Keratinocyte (primary cell): ENCODE measurements around the gene LRRTM3. TPM values are rescaled to one million over a fixed set of nuclear protein-coding genes. Genes with fewer than 3 reads are reported as not detected.
A peak's percentile ranks its signal among the peaks of the same experiment; 100 is the strongest.

ENCODE experiments used
- DNase-seq: peaks from one replicate; pipeline ENCODE4 v3.0.0-alpha.2; 2011; ENCODE audit warnings: low read depth, missing footprints, low spot score
- FAIRE-seq: peaks from 2 replicates; lab custom pipeline; 2011; peaks lifted over from hg19 to GRCh38; lab: Jason Lieb, UNC
- H2AFZ ChIP-seq: 2 replicates; pipeline ENCODE4 v1.6.0; 2012; ENCODE audit warnings: low read length, control low read depth, inconsistent platforms; ENCODE audit not compliant: control insufficient read depth
- H3K27ac ChIP-seq: 2 replicates; pipeline ENCODE4 v1.5.1; 2011; ENCODE audit warnings: low read length; ENCODE audit not compliant: control insufficient read depth, insufficient read depth
- H3K27me3 ChIP-seq: 3 replicates; pipeline ENCODE4 v1.6.0; 2011; ENCODE audit warnings: low read length; ENCODE audit not compliant: control insufficient read depth, insufficient read depth; ENCODE audit errors: extremely low read depth
- H3K36me3 ChIP-seq, 2 experiments: 2 replicates in 1 of 2; 3 replicates in 1 of 2; pipeline ENCODE4 v1.5.1; 2011; ENCODE audit warnings: low read length in 2 of 2, mild to moderate bottlenecking in 1 of 2; ENCODE audit not compliant: control insufficient read depth in 2 of 2, insufficient read depth in 2 of 2; ENCODE audit errors: extremely low read depth in 1 of 2
- H3K4me1 ChIP-seq: 3 replicates; pipeline ENCODE4 v1.5.1; 2011; ENCODE audit warnings: low read length; ENCODE audit not compliant: control insufficient read depth, insufficient read depth; ENCODE audit errors: extremely low read depth
- H3K4me2 ChIP-seq: 3 replicates; pipeline ENCODE4 v1.6.0; 2011; ENCODE audit warnings: low read depth, low read length; ENCODE audit not compliant: control insufficient read depth, insufficient read depth; ENCODE audit errors: extremely low read depth
- H3K4me3 ChIP-seq, 3 experiments: fragments of 200-600 bp in 1 of 3; sonication (generic) in 1 of 3; 2 replicates in 2 of 3; 3 replicates in 1 of 3; pipeline ENCODE4 v1.5.1; 2011 to 2016; ENCODE audit warnings: low read length in 3 of 3, mild to moderate bottlenecking in 3 of 3, control low read depth in 2 of 3, inconsistent platforms in 1 of 3, low read depth in 1 of 3, mixed read lengths in 1 of 3, mixed run types in 1 of 3, moderate library complexity in 1 of 3; ENCODE audit not compliant: control insufficient read depth in 2 of 3, insufficient read depth in 2 of 3; ENCODE audit errors: extremely low read depth in 1 of 3
- H3K79me2 ChIP-seq: 2 replicates; pipeline ENCODE4 v1.6.0; 2012; ENCODE audit warnings: low read length; ENCODE audit not compliant: control insufficient read depth, insufficient read depth
- H3K9ac ChIP-seq: 3 replicates; pipeline ENCODE4 v1.6.0; 2011; ENCODE audit warnings: low read length; ENCODE audit not compliant: control insufficient read depth, insufficient read depth; ENCODE audit errors: extremely low read depth
- H3K9me1 ChIP-seq: 3 replicates; pipeline ENCODE4 v1.6.0; 2011; ENCODE audit warnings: low read length; ENCODE audit not compliant: control insufficient read depth, insufficient read depth; ENCODE audit errors: extremely low read depth
- H3K9me3 ChIP-seq: 2 replicates; pipeline ENCODE4 v1.5.1; 2012; ENCODE audit warnings: low read depth, low read length; ENCODE audit not compliant: control insufficient read depth
- H4K20me1 ChIP-seq: 3 replicates; pipeline ENCODE4 v1.6.0; 2011; ENCODE audit warnings: low read length; ENCODE audit not compliant: control insufficient read depth, insufficient read depth; ENCODE audit errors: extremely low read depth
- CTCF ChIP-seq, 3 experiments: IDR thresholded peaks in 1 of 3; conservative IDR thresholded peaks in 1 of 3; optimal IDR thresholded peaks in 1 of 3; 2 replicates in 2 of 3; 3 replicates in 1 of 3; pipeline versions ENCODE3 to v1.5.1; 2011; ENCODE audit warnings: low read length in 3 of 3, mild to moderate bottlenecking in 3 of 3, moderate library complexity in 2 of 3, control low read depth in 1 of 3, inconsistent platforms in 1 of 3; ENCODE audit not compliant: insufficient read depth in 2 of 3; ENCODE audit errors: extremely low read depth in 1 of 3
- EZH2 ChIP-seq: IDR thresholded peaks from one replicate; pipeline ENCODE4 v1.6.1; 2012; ENCODE audit warnings: inconsistent platforms, mild to moderate bottlenecking, low read length, moderate library complexity
- dilution Hi-C: fragments of 300-500 bp; cut with MboI; formaldehyde crosslinking; loops from one replicate; pipeline ENCODE4 v1.7.0; 2020; ENCODE audit warnings: low sequenced_read_pairs; ENCODE audit not compliant: extremely low pct_ligation_motif_present
- polyA minus RNA-seq, 3 experiments: library from RNA; depleted of rRNA, polyadenylated mRNA; stranded (reverse); fragments of >200 nt; gene quantifications; 1 replicate in 1 of 3; 2 replicates in 1 of 3; 3 replicates in 1 of 3; pipeline ENCODE4 v1.2.3, GENCODE V29; 2011
- polyA plus RNA-seq, 5 experiments: library from polyadenylated mRNA; depleted of rRNA in 3 of 5; stranded (reverse) in 3 of 5; stranded (forward) in 1 of 5; unstranded in 1 of 5; fragments of >200 nt; gene quantifications; 1 replicate in 1 of 5; 2 replicates in 3 of 5; 3 replicates in 1 of 5; pipeline versions ENCODE4 v1.2.1 to v1.2.3, GENCODE V29; 2011 to 2012; ENCODE audit warnings: missing spikeins in 2 of 5, low read depth in 1 of 5, low replicate concordance in 1 of 5

LRRTM3 gene
- not detected in 3 replicates for polyA plus RNA-seq
- not detected for polyA plus RNA-seq (2011; ENCODE audit: low read depth)
- polyA plus RNA-seq (2011; cell fraction: cytosol; rRNA removed) = not detected in 2 replicates
- polyA plus RNA-seq (2011; cell fraction: nucleus; rRNA removed) = not detected in 2 replicates
- polyA plus RNA-seq (2012; ENCODE audit: low replicate concordance) = not detected in 2 replicates
- not detected in 3 replicates for polyA minus RNA-seq
- polyA minus RNA-seq (2011; cell fraction: cytosol; rRNA and poly(A)+ RNA removed) = not detected
- polyA minus RNA-seq (2011; cell fraction: nucleus; rRNA and poly(A)+ RNA removed) = not detected in 2 replicates

GRCh38 chr10:66925896-66926715, at the start of gene LRRTM3:
Gene LRRTM3, plus strand, starts transcription at chr10:66926036.
- DNase-seq (peak; percentile 11), FAIRE-seq (peak; percentile 84)
- Histone ChIP-seq H3K27ac (no peak within 1 kb of the TSS), H3K27me3 (peaks cover 20% of the 10 kb centered on the region), H3K36me3 (no peaks in the 10 kb centered on the region), H2AFZ (no peak within 1 kb of the TSS), H3K4me3 (peak within 1 kb of the TSS in 1 of 3 experiments; percentile 43), H3K79me2 (no peaks in the 10 kb centered on the region), H3K4me2 (peak within 1 kb of the TSS; percentile 54), H3K9me1 (no peaks in the 10 kb centered on the region), H3K9ac (no peak within 1 kb of the TSS), H3K9me3 (no peaks in the 10 kb centered on the region), H4K20me1 (no peaks in the 10 kb centered on the region), H3K4me1 (no peaks in the 10 kb centered on the region)
- TF ChIP-seq EZH2 (no peak), CTCF (optimal IDR thresholded peaks at IDR 0.05 in 1 of 3, IDR thresholded peaks at IDR 0.05 in 1 of 3, conservative IDR thresholded peaks at IDR 0.05 in 1 of 3; ENCODE audit: extremely low read depth in 1 of 3, insufficient read depth in 2 of 3, low read length in 3 of 3) (peak; percentile 61 to 71 (median 66))
- dilution Hi-C loops = no loop called here

- dilution Hi-C loops = no loop called here
- no peak overlapping the region for H2AFZ ChIP-seq
- H3K9ac ChIP-seq = no peak overlapping the region
- H3K4me1 ChIP-seq = no peaks in the 10 kb centered on the region
- no peak overlapping the region for H3K4me2 ChIP-seq
- H3K4me3 ChIP-seq = no peak overlapping the region
- H4K20me1 ChIP-seq = no peaks in the 10 kb centered on the region
- H3K9me3 ChIP-seq = no peaks in the 10 kb centered on the region
- H3K27me3 ChIP-seq = no peaks in the 10 kb centered on the region
- TF ChIP-seq EZH2 = no peak
- no peak for TF ChIP-seq CTCF (optimal IDR thresholded peaks at IDR 0.05 in 1 of 3, IDR thresholded peaks at IDR 0.05 in 1 of 3, conservative IDR thresholded peaks at IDR 0.05 in 1 of 3; ENCODE audit: extremely low read depth in 1 of 3, insufficient read depth in 2 of 3, low read length in 3 of 3)
- FAIRE-seq = no peak
- no peak overlapping the region for H3K27ac ChIP-seq
- no peaks in the 10 kb centered on the region for H3K9me1 ChIP-seq
- no peaks in the 10 kb centered on the region for H3K79me2 ChIP-seq
- DNase-seq = no peak
- no peaks in the 10 kb centered on the region for H3K36me3 ChIP-seq
Observed at GRCh38 chr10:66877361-66877760, 48.5 kb upstream of the LRRTM3 start.
